GM21576 (cell line): ENCODE results near the gene RNF113A.
"Not testable (repeated sequence)": the region's sequence is repeated elsewhere in the genome, so short reads cannot be mapped to it uniquely, and the experiment has no call there.

Experiments
- ATAC-seq: cut with Tn5 transposase; IDR thresholded peaks from one replicate; pipeline ENCODE4 v1.9.1; 2021; ENCODE audit warnings: mild to moderate bottlenecking, moderate library complexity; ENCODE audit not compliant: unreplicated experiment

The RNF113A gene

GRCh38 chrX:119852382-119853353 lies 18.9 kb downstream of the RNF113A start, which contains the start of gene UPF3B:
UPF3B (minus strand) TSS chrX:119852963; CDS start chrX:119852928, 35 bp downstream.
- ATAC-seq = peak; percentile 93

GRCh38 chrX:119833905-119834304 lies 37.6 kb downstream of the RNF113A start:
- ATAC-seq = no peak

- no peak for ATAC-seq
Measured at GRCh38 chrX:119828446-119828845, 43.1 kb downstream of the RNF113A start.

GRCh38 chrX:119826399-119826959 lies 45.1 kb downstream of the RNF113A start:
- ATAC-seq = no peak

DNA sequence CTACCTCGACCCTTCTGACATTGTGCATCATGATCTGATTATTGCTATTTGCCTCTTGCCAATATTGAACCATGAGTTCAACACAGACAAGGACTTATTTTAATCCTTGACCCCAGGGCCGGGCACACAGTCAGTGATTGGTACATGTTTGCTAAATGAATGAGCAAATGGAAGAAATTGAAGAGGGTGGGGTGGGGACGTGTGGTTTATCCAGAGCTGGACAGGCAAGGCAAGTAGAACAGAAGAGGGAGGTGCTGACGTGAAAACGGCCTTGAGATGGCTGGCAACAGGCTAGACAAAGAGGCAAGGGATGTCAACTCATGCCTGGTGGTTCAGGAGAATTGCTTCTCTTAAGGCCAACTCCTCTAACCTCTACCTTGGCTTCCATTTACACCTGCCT lies 47.3 kb downstream of the RNF113A start:
- ATAC-seq = not testable (repeated sequence)

DNA sequence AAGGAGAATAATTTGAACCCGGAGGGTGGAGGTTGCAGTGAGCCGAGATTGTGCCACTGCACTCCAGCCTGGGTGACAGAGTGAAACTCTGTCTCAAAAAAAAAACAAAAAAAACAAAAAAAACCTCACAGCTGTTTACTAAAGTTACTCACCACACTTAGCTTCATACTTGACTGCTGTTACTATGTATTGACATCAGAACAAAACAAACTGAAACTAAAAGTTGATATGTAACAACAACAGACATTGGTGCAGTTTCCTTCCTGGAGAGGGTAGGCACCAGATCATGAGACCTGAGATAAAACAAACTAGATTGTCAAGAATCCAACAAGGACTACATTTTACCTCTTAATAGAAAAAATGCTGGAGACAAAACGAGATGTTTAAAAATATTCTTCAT lies 49.8 kb downstream of the RNF113A start:
- peak; percentile 97 for ATAC-seq
